SK-N-SH treated with all-trans-retinoic acid at 6 μM for 48 hours (cell line): ENCODE results near the gene ARHGEF12.

Experiments used
- ATAC-seq: fragments of 200-7000 bp; cut with Tn5 transposase; 3 replicates; pipeline ENCODE4 v1.9.1; 2020; ENCODE audit warnings: mild to moderate bottlenecking, moderate library complexity
- ARNTL ChIP-seq: fragments of 450-650 bp; formaldehyde crosslinking; IDR thresholded peaks from 2 replicates; pipeline ENCODE4 v1.5.0; 2020; ENCODE audit warnings: low read depth, mild to moderate bottlenecking, moderate library complexity, borderline replicate concordance
- BACH2 ChIP-seq: fragments of 250-450 bp; sonication (Bioruptor Pico); IDR thresholded peaks from 2 replicates; pipeline ENCODE4 v1.9.0; 2021; ENCODE audit warnings: mild to moderate bottlenecking, borderline replicate concordance
- CREB5 ChIP-seq: fragments of 250-450 bp; sonication (Bioruptor Pico); IDR thresholded peaks from 2 replicates; pipeline ENCODE4 v1.5.1; 2020; ENCODE audit warnings: low read depth, mild to moderate bottlenecking, moderate library complexity
- CSDC2 ChIP-seq: fragments of 250-450 bp; sonication (Bioruptor Pico); IDR thresholded peaks from 2 replicates; pipeline ENCODE4 v1.5.0; 2020; ENCODE audit warnings: mild to moderate bottlenecking, moderate library complexity
- CSRNP3 ChIP-seq: fragments of 250-450 bp; sonication (Bioruptor Pico); IDR thresholded peaks from 2 replicates; pipeline ENCODE4 v1.5.1; 2021; ENCODE audit warnings: mild to moderate bottlenecking, moderate library complexity
- ESRRG ChIP-seq: fragments of 250-450 bp; sonication (Bioruptor Pico); IDR thresholded peaks from 2 replicates; pipeline ENCODE4 v1.6.1; 2021; ENCODE audit warnings: mild to moderate bottlenecking
- GLIS3 ChIP-seq: fragments of 250-450 bp; sonication (Bioruptor Pico); IDR thresholded peaks from 2 replicates; pipeline ENCODE4 v1.5.0; 2020; ENCODE audit warnings: mild to moderate bottlenecking, moderate library complexity
- ISL1 ChIP-seq: fragments of 250-450 bp; sonication (Bioruptor Pico); IDR thresholded peaks from 2 replicates; pipeline ENCODE4 v2.1.2; 2022; ENCODE audit warnings: mild to moderate bottlenecking, moderate library complexity
- PATZ1 ChIP-seq: fragments of 250-450 bp; sonication (Bioruptor Pico); IDR thresholded peaks from 2 replicates; pipeline ENCODE4 v1.8.0; 2020; ENCODE audit warnings: mild to moderate bottlenecking, moderate library complexity, borderline replicate concordance
- POU6F1 ChIP-seq: fragments of 250-450 bp; sonication (Bioruptor Pico); IDR thresholded peaks from 2 replicates; pipeline ENCODE4 v1.8.0; 2021; ENCODE audit warnings: low read depth, mild to moderate bottlenecking, moderate library complexity, borderline replicate concordance
- PPARA ChIP-seq: fragments of 250-450 bp; sonication (Bioruptor Pico); IDR thresholded peaks from 2 replicates; pipeline ENCODE4 v1.5.0; 2020; ENCODE audit warnings: mild to moderate bottlenecking, borderline replicate concordance
- SNAI2 ChIP-seq: fragments of 250-450 bp; sonication (Bioruptor Pico); IDR thresholded peaks from 2 replicates; pipeline ENCODE4 v1.5.0; 2020; ENCODE audit warnings: mild to moderate bottlenecking, moderate library complexity
- TCF4 ChIP-seq: fragments of 250-450 bp; sonication (Bioruptor Pico); IDR thresholded peaks from 2 replicates; pipeline ENCODE4 v1.8.0; 2021; ENCODE audit warnings: mild to moderate bottlenecking, moderate library complexity, borderline replicate concordance
- TOX ChIP-seq: fragments of 250-450 bp; sonication (Bioruptor Pico); IDR thresholded peaks from 2 replicates; pipeline ENCODE4 v1.8.0; 2021; ENCODE audit warnings: mild to moderate bottlenecking, moderate library complexity, borderline replicate concordance
- TSHZ2 ChIP-seq: fragments of 250-450 bp; sonication (Bioruptor Pico); IDR thresholded peaks from 2 replicates; pipeline ENCODE4 v1.5.0; 2020; ENCODE audit warnings: mild to moderate bottlenecking, moderate library complexity
- ZNF565 ChIP-seq: fragments of 450-650 bp; formaldehyde crosslinking; conservative IDR thresholded peaks from 2 replicates; pipeline ENCODE4 v1.5.0; 2020; ENCODE audit warnings: low read depth, mild to moderate bottlenecking, moderate library complexity
- ZNF70 ChIP-seq: fragments of 450-650 bp; formaldehyde crosslinking; IDR thresholded peaks from 2 replicates; pipeline ENCODE4 v1.5.0; 2020; ENCODE audit warnings: mild to moderate bottlenecking, moderate library complexity
- ZNF8 ChIP-seq: fragments of 450-650 bp; formaldehyde crosslinking; IDR thresholded peaks from 2 replicates; pipeline ENCODE4 v1.5.0; 2020; ENCODE audit warnings: mild to moderate bottlenecking, moderate library complexity

The ARHGEF12 gene

GRCh38 chr11:120332822-120333716 is 3.1 kb upstream of the ARHGEF12 start:
- no peak for ATAC-seq
- TF ChIP-seq POU6F1 (CRISPR knock-in tag) (no peak), ISL1 (0 out of 2 replicates have a peak, but pooled peaks have one; percentile 16)

GRCh38 chr11:120333801-120334200 is 2.4 kb upstream of the ARHGEF12 start:
- no peak for ATAC-seq

GRCh38 chr11:120334332-120334731 is 1.9 kb upstream of the ARHGEF12 start:
- no peak for TF ChIP-seq ZNF8 (CRISPR knock-in tag)
- no peak for TF ChIP-seq GLIS3
- no peak for TF ChIP-seq PPARA (CRISPR knock-in tag)
- TF ChIP-seq CSRNP3 (CRISPR knock-in tag): no peak
- no peak for ATAC-seq

More at GRCh38 chr11:120333801-120334200, 2.4 kb upstream of the ARHGEF12 start:
- no peak for TF ChIP-seq TOX

GRCh38 chr11:120334894-120335462 is 1.2 kb upstream of the ARHGEF12 start:
- peak; percentile 5; the same call in 2 of the 3 replicates for ATAC-seq
- TF ChIP-seq SNAI2 (CRISPR knock-in tag) (no peak), GLIS3 (peak; percentile 76; the same call in 1 of the 2 replicates)

GRCh38 chr11:120335556-120335907 is 681 bp upstream of the ARHGEF12 start:
- ATAC-seq: peak; percentile 5
- TF ChIP-seq BACH2: no peak
- no peak for TF ChIP-seq CREB5 (CRISPR knock-in tag)
- TF ChIP-seq CSDC2 (CRISPR knock-in tag): no peak
- no peak for TF ChIP-seq ZNF8 (CRISPR knock-in tag)
- no peak for TF ChIP-seq ARNTL (CRISPR knock-in tag)
- TF ChIP-seq TCF4 (CRISPR knock-in tag): no peak
- TF ChIP-seq ZNF565 (CRISPR knock-in tag): no peak
- no peak for TF ChIP-seq ESRRG
- TF ChIP-seq TOX: no peak
- TF ChIP-seq PATZ1 (CRISPR knock-in tag): no peak
- TF ChIP-seq SNAI2 (CRISPR knock-in tag): no peak

- ATAC-seq: peak; percentile 39
- no peak for TF ChIP-seq POU6F1 (CRISPR knock-in tag)
- no peak for TF ChIP-seq ZNF565 (CRISPR knock-in tag)
- TF ChIP-seq CREB5 (CRISPR knock-in tag): no peak
- TF ChIP-seq TSHZ2 (CRISPR knock-in tag): no peak
- no peak for TF ChIP-seq ARNTL (CRISPR knock-in tag)
- TF ChIP-seq ZNF70 (CRISPR knock-in tag): no peak
These were observed 585 bp downstream of the ARHGEF12 start for GRCh38 chr11:120336641-120337354.
